ENCODE results near the gene ALG2. TPM values are rescaled to one million over a fixed set of nuclear protein-coding genes. Genes with fewer than 3 reads are reported as not detected.

Gene ALG2
- polyA plus RNA-seq, 3 donors = 15.9 to 25.5 (median 23.6) TPM

DNA sequence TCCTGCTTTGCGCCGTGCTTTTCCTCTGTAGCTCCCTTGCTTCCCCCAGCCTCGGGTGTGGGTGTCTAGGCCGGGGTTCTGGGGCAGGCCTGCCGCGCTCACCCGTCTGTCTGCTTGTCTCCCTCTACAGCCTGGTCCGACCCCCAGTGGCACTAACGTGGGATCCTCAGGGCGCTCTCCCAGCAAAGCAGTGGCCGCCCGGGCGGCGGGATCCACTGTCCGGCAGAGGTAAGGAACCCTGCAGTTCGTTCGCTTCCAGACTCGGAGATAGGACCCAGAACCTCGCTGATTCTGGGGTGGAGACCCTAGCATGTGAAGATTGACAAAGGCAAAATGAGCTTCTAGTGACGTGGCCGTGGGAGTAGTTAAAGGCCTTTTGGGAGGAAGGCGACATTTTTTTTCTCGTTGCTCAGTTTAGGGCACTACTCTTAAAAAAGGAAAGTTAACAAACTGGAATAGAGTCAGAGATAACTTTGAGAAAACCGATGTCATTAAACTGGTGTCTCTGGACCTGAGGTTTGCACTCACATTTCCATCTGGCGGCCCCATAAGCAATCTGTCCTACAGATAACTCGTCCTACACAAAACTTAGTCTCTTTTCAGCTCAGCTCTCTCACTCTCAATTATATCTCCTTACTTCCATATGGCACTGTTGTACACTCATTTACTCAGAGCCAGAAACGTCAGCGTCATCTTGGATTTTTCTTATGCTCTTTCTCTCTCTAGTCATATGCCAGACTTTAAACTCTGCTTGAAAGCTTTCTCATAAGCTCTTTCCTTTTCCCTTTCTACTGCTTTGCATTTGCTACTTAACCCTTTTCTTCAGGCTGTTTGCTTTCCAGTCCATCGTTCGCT, 901 bp upstream of the ALG2 start:
- H3K27me3 Mint-ChIP-seq (ENCODE audit: low read depth in 3 of 3) = peaks cover 0 to 2% (median 0%) of the 10 kb centered on the region in 3 donors

DNA sequence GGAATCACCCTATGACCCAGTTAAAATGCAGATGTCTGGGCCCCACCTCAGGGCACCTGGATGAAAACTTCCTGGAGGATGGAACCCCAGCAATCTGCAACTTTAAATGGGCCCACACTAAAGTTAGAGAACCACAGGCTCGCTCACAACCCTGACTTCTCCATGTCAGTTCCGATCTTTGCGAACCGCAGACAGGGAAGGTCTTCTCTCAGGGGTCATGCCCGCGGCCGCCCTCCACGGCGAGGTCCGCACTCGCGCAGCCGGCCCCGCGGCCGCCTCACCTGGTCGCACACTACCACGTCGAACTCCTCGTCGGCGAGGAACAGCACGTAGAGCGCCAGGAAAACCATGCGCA, 499 bp downstream of the ALG2 start:
- H3K4me3 Mint-ChIP-seq = peak overlapping the region; percentile 98 to 100
- no peaks in the 10 kb centered on the region for H3K9me3 ChIP-seq (replicated peaks in 1 of 2; ENCODE audit: control insufficient read depth in 1 of 2, insufficient read depth in 1 of 2, low read length in 2 of 2)
- H3K27me3 ChIP-seq (ENCODE audit: control insufficient read depth in 2 of 2, insufficient read depth in 2 of 2, low read length in 2 of 2) = no peaks in the 10 kb centered on the region
- no peaks in the 10 kb centered on the region for H3K9me3 Mint-ChIP-seq
- H3K36me3 Mint-ChIP-seq = peaks cover 44 to 50% of the 10 kb centered on the region in 2 donors
- 0% methylated on average over 25 of the region's 25 CpGs for WGBS (ENCODE audit: insufficient coverage)
- TF ChIP-seq, protein P1, sequence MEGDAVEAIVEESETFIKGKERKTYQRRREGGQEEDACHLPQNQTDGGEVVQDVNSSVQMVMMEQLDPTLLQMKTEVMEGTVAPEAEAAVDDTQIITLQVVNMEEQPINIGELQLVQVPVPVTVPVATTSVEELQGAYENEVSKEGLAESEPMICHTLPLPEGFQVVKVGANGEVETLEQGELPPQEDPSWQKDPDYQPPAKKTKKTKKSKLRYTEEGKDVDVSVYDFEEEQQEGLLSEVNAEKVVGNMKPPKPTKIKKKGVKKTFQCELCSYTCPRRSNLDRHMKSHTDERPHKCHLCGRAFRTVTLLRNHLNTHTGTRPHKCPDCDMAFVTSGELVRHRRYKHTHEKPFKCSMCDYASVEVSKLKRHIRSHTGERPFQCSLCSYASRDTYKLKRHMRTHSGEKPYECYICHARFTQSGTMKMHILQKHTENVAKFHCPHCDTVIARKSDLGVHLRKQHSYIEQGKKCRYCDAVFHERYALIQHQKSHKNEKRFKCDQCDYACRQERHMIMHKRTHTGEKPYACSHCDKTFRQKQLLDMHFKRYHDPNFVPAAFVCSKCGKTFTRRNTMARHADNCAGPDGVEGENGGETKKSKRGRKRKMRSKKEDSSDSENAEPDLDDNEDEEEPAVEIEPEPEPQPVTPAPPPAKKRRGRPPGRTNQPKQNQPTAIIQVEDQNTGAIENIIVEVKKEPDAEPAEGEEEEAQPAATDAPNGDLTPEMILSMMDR (IDR thresholded peaks at IDR 0.05) = no peak
- H3K27me3 Mint-ChIP-seq (ENCODE audit: low read depth in 3 of 3) = peaks cover 0 to 2% (median 0%) of the 10 kb centered on the region in 3 donors
- H3K4me1 ChIP-seq (ENCODE audit: control insufficient read depth in 1 of 2, insufficient read depth in 2 of 2, low read length in 2 of 2) = peaks cover 27 to 38% of the 10 kb centered on the region in 2 donors
- peak; percentile 34 to 50 (median 38) for DNase-seq
- H3K27ac Mint-ChIP-seq = peak overlapping the region; percentile 93 to 100 (median 99)
- H3K4me1 Mint-ChIP-seq = peaks cover 43% of the 10 kb centered on the region
- peak overlapping the region; percentile 83 to 96 for H3K27ac ChIP-seq (ENCODE audit: low read depth in 1 of 2, low read length in 2 of 2)
- peaks cover 58% of the 10 kb centered on the region for H4K20me1 ChIP-seq (ENCODE audit: insufficient read depth, low read length)
- H3K4me2 ChIP-seq (replicated peaks; ENCODE audit: extremely low read depth, low read length, poor library complexity, severe bottlenecking) = peak overlapping the region; percentile 87
- peak overlapping the region; percentile 79 for H2AFZ ChIP-seq (ENCODE audit: insufficient read depth, low read depth, low read length, poor library complexity, severe bottlenecking)
- H3K79me2 ChIP-seq (ENCODE audit: insufficient read depth, low read length) = peaks cover 93% of the 10 kb centered on the region
- peak overlapping the region; percentile 90 for H3K9ac ChIP-seq (ENCODE audit: insufficient read depth, low read length, poor library complexity, severe bottlenecking)
- intact Hi-C loops (cut with micrococcal nuclease) = loop anchor here in 1 of 2 donors (5.0 to 10.0 kb wide), 2 partner anchors 604 to 686 kb away; partner anchors contain the start of genes NR4A3 and STX17
- H3K36me3 ChIP-seq (replicated peaks in 1 of 2; ENCODE audit: control insufficient read depth in 1 of 2, insufficient read depth in 2 of 2, low read length in 2 of 2) = peaks cover 22 to 50% of the 10 kb centered on the region in 2 donors
- H3K4me3 ChIP-seq (replicated peaks in 1 of 3; ENCODE audit: low read depth in 2 of 3, low read length in 3 of 3) = peak overlapping the region; percentile 69 to 82 (median 80)

More for the DNA sequence above, 901 bp upstream of the ALG2 start:
- Mint-ChIP-seq H3K4me1 (peaks cover 42% of the 10 kb centered on the region), H3K9me3 (no peaks in the 10 kb centered on the region), H3K36me3 (peaks cover 45 to 54% of the 10 kb centered on the region in 2 donors), H3K27ac (peak overlapping the region; percentile 97 to 100 (median 100)), H3K4me3 (peak overlapping the region; percentile 98 to 100)
- peak overlapping the region; percentile 90 for H3K9ac ChIP-seq (ENCODE audit: insufficient read depth, low read length, poor library complexity, severe bottlenecking)
- peaks cover 87% of the 10 kb centered on the region for H3K79me2 ChIP-seq (ENCODE audit: insufficient read depth, low read length)
- intact Hi-C loops (cut with micrococcal nuclease) = loop anchor here in 1 of 2 donors (5.0 to 10.0 kb wide), 2 partner anchors 602 to 685 kb away; partner anchors contain the start of genes NR4A3 and STX17
- H3K27me3 ChIP-seq (ENCODE audit: control insufficient read depth in 2 of 2, insufficient read depth in 2 of 2, low read length in 2 of 2) = no peaks in the 10 kb centered on the region
- H3K4me3 ChIP-seq (replicated peaks in 1 of 3; ENCODE audit: low read depth in 2 of 3, low read length in 3 of 3) = peak overlapping the region; percentile 69 to 82 (median 80)
- H3K36me3 ChIP-seq (replicated peaks in 1 of 2; ENCODE audit: control insufficient read depth in 1 of 2, insufficient read depth in 2 of 2, low read length in 2 of 2) = peaks cover 25 to 43% of the 10 kb centered on the region in 2 donors
- H3K27ac ChIP-seq (ENCODE audit: low read depth in 1 of 2, low read length in 2 of 2) = peak overlapping the region; percentile 83 to 96
- peaks cover 27 to 38% of the 10 kb centered on the region in 2 donors for H3K4me1 ChIP-seq (ENCODE audit: control insufficient read depth in 1 of 2, insufficient read depth in 2 of 2, low read length in 2 of 2)
- DNase-seq = peak in 2 of 3 donors; percentile 6 to 37
- H4K20me1 ChIP-seq (ENCODE audit: insufficient read depth, low read length) = peaks cover 61% of the 10 kb centered on the region
- TF ChIP-seq, protein P1 (IDR thresholded peaks at IDR 0.05) = no peak
- peak overlapping the region; percentile 79 for H2AFZ ChIP-seq (ENCODE audit: insufficient read depth, low read depth, low read length, poor library complexity, severe bottlenecking)
- WGBS (ENCODE audit: insufficient coverage) = 6% methylated on average over 28 of the region's 30 CpGs
- H3K9me3 ChIP-seq (replicated peaks in 1 of 2; ENCODE audit: control insufficient read depth in 1 of 2, insufficient read depth in 1 of 2, low read length in 2 of 2) = no peaks in the 10 kb centered on the region
- peak overlapping the region; percentile 87 for H3K4me2 ChIP-seq (replicated peaks; ENCODE audit: extremely low read depth, low read length, poor library complexity, severe bottlenecking)
